GM18520 (cell line): ENCODE results near the gene UPK1B.
"Not testable (repeated sequence)": the region's sequence is repeated elsewhere in the genome, so short reads cannot be mapped to it uniquely, and the experiment has no call there.

Experiments
- ATAC-seq: cut with Tn5 transposase; IDR thresholded peaks from one replicate; pipeline ENCODE4 v1.9.1; 2021; ENCODE audit not compliant: unreplicated experiment

The UPK1B gene

GRCh38 chr3:119173325-119173724 is at the start of gene UPK1B:
Gene UPK1B, plus strand, starts transcription at chr3:119173598. Its CDS starts 13,144 bp downstream, at chr3:119186742.
- no peak for ATAC-seq

DNA sequence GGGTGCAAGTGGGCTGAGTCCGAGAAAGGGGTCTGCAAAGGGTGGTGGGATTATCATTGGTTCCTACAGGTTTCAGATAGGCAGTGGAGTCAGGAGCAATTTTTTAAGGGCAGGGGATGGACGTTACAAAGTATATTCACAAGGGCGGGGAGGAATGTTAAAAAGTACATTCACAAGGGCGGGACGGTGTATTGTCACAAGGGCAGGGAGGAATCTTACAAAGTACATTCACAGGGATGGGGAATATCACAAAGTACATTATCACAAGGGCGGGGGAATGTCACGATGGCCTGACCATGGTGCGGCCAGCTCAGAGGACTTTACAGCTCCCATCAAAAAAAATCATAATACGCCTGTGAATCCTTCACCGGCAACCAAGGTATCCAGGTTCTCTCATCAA is 48.1 kb upstream of the UPK1B start:
- no peak for ATAC-seq

DNA sequence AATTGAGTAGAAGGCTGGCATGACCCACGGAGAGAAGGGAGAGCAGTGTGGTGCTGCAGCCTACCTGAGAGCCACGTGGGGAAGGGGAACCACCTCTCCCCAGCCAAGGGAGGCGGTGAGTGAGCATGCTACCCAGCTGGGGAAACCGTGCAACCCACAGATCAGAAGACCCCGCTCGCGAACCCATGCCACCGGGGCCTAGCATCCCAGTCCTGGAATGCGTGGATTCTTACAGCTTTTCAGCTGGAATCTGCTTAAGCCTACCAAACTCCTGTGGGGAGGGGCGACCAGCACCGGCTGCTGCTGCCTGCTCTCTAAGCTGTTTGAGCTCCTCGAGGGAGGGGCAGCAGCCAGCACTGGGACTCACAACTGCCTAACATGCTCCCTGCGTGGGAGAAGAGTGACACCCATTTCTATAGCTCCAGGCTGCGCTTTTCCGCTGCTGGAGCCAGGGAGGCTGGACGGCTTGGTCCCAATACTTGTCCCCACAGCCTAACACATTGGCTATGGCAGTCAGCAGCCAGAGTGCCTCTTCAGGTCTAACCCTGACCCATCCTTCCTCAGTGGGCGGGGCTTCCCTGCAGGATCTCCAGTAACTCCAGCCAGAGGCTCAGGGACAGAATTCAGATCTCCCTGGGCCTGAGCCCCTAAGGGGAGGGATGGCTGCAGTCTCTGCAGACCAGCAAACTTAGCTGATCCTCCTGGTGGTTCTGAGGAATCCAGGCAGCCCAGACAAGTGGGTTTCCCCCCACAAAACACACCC is 47.5 kb upstream of the UPK1B start:
- no peak for ATAC-seq

DNA sequence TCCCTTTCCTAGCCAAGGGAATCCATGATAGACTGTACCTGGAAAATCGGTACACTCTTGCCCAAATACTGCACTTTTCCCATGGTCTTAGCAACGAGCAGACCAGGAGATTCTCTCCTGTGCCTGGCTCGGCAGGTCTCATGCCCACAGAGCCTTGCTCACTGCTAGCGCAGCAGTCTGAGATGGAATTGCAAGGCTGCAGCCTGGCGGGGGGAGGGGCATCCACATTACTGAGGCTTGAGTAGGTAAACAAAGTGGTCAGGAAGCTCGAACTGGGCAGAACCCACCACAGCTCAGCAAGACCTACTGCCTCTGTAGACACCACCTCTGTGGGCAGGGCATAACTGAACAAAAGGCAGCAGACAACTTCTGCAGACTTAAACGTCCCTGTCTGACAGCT is 43.1 kb upstream of the UPK1B start:
- not testable (repeated sequence) for ATAC-seq

DNA sequence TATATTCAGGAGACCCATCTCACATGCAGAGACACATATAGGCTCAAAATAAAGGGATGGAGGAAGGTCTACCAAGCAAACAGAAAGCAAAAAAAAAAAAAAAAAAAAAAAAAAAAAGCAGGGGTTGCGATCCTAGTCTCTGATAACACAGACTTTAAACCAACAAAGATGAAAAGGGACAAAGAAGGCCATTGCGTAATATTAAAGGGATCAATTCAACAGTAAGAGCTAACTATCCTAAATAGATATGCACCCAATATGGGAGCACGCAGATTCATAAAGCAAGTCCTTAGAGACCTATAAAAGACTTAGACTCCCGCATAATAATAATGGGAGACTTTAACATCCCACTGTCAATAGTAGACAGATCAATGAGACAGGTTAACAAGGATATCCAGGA is 41.1 kb upstream of the UPK1B start:
- ATAC-seq, result not testable (repeated sequence)

DNA sequence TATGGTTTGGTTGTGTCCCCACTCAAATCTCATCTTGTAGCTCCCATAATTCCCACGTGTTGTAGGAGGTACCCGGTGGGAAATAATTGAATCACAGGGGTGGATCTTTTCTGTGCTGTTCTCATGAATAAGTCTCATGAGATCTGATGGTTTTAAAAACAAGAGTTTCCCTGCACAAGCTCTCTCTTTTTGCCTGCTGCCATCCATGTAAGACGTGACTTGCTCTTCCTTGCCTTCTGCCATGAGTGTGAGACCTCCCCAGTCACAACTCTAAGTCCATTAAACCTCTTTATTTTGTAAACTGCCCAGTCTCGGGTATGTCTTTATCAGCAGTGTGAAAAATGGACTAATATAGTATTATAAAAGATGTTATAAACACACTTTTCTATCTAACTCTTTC is 34.0 kb upstream of the UPK1B start:
- ATAC-seq, result not testable (repeated sequence)

DNA sequence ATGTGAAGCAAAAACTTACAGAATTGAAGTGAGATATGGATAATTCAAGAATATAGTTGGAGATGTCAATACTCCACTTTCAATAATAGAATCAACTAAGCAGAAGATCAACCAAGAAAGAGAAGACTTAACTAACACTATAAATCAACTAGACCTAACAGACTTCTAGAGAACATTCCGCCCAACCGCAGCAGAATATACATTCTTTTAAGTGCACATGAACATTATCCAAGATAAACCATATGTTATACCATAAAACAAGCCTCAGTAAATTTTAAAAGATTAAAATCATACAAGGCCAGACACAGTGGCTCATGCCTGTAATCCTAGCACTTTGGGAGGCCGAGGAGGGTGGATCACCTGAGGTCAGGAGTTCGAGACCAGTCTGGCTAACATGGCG is 32.9 kb upstream of the UPK1B start:
- ATAC-seq, result no peak

DNA sequence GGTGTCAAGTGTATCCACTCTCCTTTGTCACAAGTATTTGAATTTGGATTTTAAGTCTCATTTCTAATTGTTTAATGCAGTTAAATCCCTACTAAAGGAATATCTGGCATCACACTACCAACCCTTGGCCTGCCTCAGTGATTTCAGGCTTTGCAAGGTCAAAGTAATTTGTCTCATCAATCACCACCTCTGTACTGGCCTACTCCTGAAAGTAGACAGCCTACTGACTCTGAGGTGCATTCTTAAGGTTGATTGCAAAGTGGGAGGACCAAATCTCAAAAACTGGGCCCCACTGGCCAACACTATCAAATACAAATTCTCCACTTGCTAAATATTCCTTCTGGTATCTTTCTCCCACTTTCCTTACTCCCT is 28.3 kb upstream of the UPK1B start:
- ATAC-seq, result no peak

- ATAC-seq, result no peak
These were observed 27.8 kb upstream of the UPK1B start, which contains the start of gene TEX55 for GRCh38 chr3:119145500-119146167. Gene TEX55, plus strand, starts transcription at chr3:119146165. Its CDS starts 25 bp downstream, at chr3:119146190.

DNA sequence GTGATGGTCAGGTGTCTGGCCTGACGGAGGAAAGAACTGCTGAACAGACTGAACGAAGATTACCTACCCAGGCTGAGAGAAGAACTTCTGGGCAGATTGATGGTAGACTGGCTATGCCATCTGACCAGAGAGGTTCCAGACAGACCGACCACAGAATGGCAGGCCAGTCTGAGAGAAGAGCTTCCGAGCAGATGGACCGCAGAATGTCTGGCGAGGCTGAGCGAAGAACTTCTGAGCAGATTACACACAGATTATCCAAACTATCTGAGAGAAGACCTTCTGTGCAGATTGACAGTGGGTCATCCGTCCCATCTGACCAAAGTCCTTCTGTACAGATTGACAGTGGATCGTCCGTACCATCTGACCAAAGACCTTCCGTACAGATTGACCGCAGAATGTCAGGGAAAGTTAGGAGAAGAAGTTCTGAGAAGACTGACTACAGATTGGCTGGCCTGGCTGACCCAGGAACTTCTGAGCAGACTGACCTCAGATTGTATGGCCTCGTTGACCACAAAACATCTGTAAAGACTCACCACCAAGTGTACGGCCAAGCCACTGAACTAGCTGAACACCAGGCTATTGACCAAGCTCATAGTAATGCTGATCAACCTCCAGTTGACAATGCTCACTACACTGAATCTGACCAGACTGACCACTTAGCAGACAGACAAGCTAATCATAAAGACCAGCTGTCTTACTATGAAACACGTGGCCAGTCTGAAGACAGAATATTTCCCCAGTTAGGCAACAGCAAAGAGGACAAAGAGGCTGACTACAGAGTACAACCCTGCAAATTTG is 26.6 kb upstream of the UPK1B start:
- no peak for ATAC-seq

- ATAC-seq, result no peak
These were observed 25.9 kb upstream of the UPK1B start for GRCh38 chr3:119147494-119147893.

DNA sequence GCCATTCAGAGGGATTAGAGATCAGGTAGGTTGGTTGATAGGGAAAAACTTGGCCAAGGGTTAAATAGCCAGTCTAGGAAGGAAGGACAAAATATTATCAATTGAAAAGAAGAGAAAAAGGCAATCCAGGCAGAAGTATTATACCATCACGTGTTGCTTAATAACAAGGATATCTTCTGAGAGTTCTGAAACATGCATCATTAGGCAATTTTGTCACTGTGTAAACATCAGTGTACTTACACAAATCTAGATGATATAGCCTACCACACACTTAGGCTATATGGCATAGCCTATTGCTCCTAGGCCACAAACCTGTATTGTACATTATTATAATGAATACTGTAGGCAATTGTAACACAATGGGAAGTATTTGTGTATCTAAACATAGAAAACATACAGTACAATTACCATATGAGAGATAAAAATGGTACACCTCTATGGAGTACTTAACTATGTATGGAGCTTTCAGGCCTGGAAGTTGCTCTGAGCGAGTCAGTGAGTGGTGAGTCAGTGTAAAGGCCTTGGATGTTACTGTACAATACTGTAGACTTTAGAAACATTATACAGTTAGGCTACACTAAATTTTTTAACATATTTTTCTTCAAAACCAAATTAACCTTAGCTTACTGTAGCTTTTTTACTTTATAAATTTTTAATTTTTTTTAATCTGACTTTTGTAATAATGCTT is 24.8 kb upstream of the UPK1B start:
- no peak for ATAC-seq

- no peak for ATAC-seq
These were observed 23.9 kb upstream of the UPK1B start for GRCh38 chr3:119149484-119149883.

GRCh38 chr3:119156868-119157267 is 16.5 kb upstream of the UPK1B start:
- no peak for ATAC-seq

- ATAC-seq, result no peak
These were observed 15.4 kb upstream of the UPK1B start for GRCh38 chr3:119157971-119158370.

- ATAC-seq, result no peak
These were observed 13.0 kb upstream of the UPK1B start for GRCh38 chr3:119160361-119160760.

DNA sequence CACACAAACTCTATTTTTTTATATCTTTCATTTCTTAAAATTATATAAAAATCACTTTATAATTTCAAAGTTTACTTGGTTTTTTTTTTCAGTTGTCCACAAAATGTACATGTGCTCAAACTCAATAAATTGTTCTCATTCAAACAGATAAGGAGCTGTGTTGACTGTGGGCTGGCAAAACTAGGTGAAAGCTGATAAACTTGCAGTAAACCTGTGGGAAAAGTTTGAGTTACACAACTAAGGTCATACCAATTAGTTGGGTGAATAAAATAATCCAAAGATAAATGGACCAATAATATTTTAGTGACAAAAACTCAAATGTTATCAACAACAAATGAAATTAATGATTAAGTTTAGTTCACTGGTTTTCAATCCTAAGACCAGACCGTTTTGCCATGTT is 12.6 kb upstream of the UPK1B start:
- no peak for ATAC-seq

- no peak for ATAC-seq
These were observed 12.2 kb upstream of the UPK1B start for GRCh38 chr3:119161240-119161639.

GRCh38 chr3:119164745-119165144 is 8.7 kb upstream of the UPK1B start:
- not testable (repeated sequence) for ATAC-seq

GRCh38 chr3:119170821-119171220 is 2.6 kb upstream of the UPK1B start:
- ATAC-seq, result no peak
